ENCODE data around the gene RNF123. TPM values are rescaled to one million over a fixed set of nuclear protein-coding genes. Genes with fewer than 3 reads are reported as not detected.

The RNF123 gene
- total RNA-seq, 1 experiment from 2014 or later, result 47.1 TPM

DNA sequence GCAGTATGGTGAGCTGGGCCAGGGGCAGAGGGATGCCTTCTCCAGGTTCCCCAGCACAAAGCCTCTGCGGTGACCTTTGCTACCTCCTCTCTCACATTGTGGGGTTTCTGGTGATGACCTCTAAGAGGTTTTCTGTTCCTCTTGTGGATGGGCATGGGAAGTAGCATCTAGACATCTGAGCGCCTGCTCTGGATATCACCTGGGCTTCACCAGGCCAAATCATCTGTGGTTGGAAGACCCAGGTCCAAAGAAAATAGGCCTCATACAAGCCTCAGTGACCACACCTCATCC lies 8.2 kb upstream of the RNF123 start (continued):
- no peak for TF ChIP-seq SMAD3 (CRISPR knock-in tag; IDR thresholded peaks at IDR 0.05; ENCODE audit: borderline replicate concordance)

DNA sequence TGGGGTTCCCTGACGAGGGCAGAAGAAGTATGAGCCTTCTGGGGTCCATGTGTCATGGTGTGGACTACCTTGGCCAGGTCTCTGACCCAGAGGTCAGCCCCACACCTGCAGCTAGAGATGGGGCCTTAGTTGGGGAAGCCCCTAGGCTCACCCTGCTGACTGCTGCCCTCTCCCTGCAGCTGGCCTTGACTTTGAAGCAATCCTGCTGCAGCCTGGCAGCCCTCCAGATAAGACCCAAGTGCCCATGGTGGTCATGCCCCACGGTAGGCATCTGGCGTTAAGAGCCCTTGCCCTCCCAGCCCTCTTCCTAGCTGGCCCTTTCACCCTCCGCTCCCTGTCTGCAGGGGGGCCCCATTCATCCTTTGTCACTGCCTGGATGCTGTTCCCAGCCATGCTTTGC lies 7.8 kb upstream of the RNF123 start:
- TF ChIP-seq HMGXB4 (CRISPR knock-in tag; IDR thresholded peaks at IDR 0.05) (no peak), MXD4 (CRISPR knock-in tag; IDR thresholded peaks at IDR 0.05; ENCODE audit: borderline replicate concordance) (no peak)
- no peak overlapping the region for H3K27ac Mint-ChIP-seq
- ATAC-seq (no peak), DNase-seq (ENCODE audit: low spot score) (no peak)
- no peaks in the 10 kb centered on the region for H3K9me3 Mint-ChIP-seq
- ChIA-PET POLR2A (no interaction called here), CTCF (interaction anchor here (2.4 kb wide), 1 partner anchor 20 kb away, joined by 8 read pairs; no protein-coding TSS in a partner anchor)
- H3K4me3 Mint-ChIP-seq, result no peak overlapping the region
- peaks cover 39% of the 10 kb centered on the region for H3K36me3 Mint-ChIP-seq
- H3K4me1 Mint-ChIP-seq, result 0 out of 2 replicates have a peak, but pooled peaks cover 4% of the 10 kb centered on the region
- no peaks in the 10 kb centered on the region for H3K27me3 Mint-ChIP-seq (ENCODE audit: low read depth)

GRCh38 chr3:49683162-49683561 lies 6.2 kb upstream of the RNF123 start:
- peaks cover 26% of the 10 kb centered on the region for H3K36me3 Mint-ChIP-seq
- POLR2A ChIA-PET, result no interaction called here

More at GRCh38 chr3:49683162-49683561, 6.2 kb upstream of the RNF123 start:
- CTCF ChIA-PET, result interaction anchor here (1.2 kb wide), 1 partner anchor 18 kb away, joined by 4 read pairs; no protein-coding TSS in a partner anchor
- no peaks in the 10 kb centered on the region for H3K27me3 Mint-ChIP-seq (ENCODE audit: low read depth)
- ATAC-seq (no peak), DNase-seq (ENCODE audit: low spot score) (no peak)
- peaks cover 8% of the 10 kb centered on the region for H3K4me1 Mint-ChIP-seq
- H3K9me3 Mint-ChIP-seq, result no peaks in the 10 kb centered on the region
- no peak overlapping the region for H3K4me3 Mint-ChIP-seq
- H3K27ac Mint-ChIP-seq, result no peak overlapping the region
- TF ChIP-seq OVOL2 (CRISPR knock-in tag; IDR thresholded peaks at IDR 0.05; ENCODE audit: borderline replicate concordance) (no peak), NFATC4 (CRISPR knock-in tag; IDR thresholded peaks at IDR 0.05) (no peak), E2F1 (CRISPR knock-in tag; IDR thresholded peaks at IDR 0.05) (no peak), GRHL2 (CRISPR knock-in tag; IDR thresholded peaks at IDR 0.05; ENCODE audit: insufficient replicate concordance, severe bottlenecking) (no peak), ZNF121 (CRISPR knock-in tag; IDR thresholded peaks at IDR 0.05) (no peak), CTCF (IDR thresholded peaks at IDR 0.05) (no peak), NFE2L1 (CRISPR knock-in tag; IDR thresholded peaks at IDR 0.05) (no peak), FOXP1 (CRISPR knock-in tag; IDR thresholded peaks at IDR 0.05; ENCODE audit: borderline replicate concordance) (no peak), ATF1 (CRISPR knock-in tag; IDR thresholded peaks at IDR 0.05) (no peak), ZNF263 (CRISPR knock-in tag; IDR thresholded peaks at IDR 0.05; ENCODE audit: low read depth) (no peak), ZBTB21 (CRISPR knock-in tag; IDR thresholded peaks at IDR 0.05; ENCODE audit: borderline replicate concordance) (no peak), ATF6 (CRISPR knock-in tag; IDR thresholded peaks at IDR 0.05) (no peak), KAT7 (CRISPR knock-in tag; IDR thresholded peaks at IDR 0.05; ENCODE audit: borderline replicate concordance) (no peak), TCF7 (CRISPR knock-in tag; IDR thresholded peaks at IDR 0.05; ENCODE audit: low read depth) (no peak)
- TF ChIP-seq, protein P1, sequence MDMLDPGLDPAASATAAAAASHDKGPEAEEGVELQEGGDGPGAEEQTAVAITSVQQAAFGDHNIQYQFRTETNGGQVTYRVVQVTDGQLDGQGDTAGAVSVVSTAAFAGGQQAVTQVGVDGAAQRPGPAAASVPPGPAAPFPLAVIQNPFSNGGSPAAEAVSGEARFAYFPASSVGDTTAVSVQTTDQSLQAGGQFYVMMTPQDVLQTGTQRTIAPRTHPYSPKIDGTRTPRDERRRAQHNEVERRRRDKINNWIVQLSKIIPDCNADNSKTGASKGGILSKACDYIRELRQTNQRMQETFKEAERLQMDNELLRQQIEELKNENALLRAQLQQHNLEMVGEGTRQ (CRISPR knock-in tag; IDR thresholded peaks at IDR 0.05), result no peak
- TF ChIP-seq, protein P2, sequence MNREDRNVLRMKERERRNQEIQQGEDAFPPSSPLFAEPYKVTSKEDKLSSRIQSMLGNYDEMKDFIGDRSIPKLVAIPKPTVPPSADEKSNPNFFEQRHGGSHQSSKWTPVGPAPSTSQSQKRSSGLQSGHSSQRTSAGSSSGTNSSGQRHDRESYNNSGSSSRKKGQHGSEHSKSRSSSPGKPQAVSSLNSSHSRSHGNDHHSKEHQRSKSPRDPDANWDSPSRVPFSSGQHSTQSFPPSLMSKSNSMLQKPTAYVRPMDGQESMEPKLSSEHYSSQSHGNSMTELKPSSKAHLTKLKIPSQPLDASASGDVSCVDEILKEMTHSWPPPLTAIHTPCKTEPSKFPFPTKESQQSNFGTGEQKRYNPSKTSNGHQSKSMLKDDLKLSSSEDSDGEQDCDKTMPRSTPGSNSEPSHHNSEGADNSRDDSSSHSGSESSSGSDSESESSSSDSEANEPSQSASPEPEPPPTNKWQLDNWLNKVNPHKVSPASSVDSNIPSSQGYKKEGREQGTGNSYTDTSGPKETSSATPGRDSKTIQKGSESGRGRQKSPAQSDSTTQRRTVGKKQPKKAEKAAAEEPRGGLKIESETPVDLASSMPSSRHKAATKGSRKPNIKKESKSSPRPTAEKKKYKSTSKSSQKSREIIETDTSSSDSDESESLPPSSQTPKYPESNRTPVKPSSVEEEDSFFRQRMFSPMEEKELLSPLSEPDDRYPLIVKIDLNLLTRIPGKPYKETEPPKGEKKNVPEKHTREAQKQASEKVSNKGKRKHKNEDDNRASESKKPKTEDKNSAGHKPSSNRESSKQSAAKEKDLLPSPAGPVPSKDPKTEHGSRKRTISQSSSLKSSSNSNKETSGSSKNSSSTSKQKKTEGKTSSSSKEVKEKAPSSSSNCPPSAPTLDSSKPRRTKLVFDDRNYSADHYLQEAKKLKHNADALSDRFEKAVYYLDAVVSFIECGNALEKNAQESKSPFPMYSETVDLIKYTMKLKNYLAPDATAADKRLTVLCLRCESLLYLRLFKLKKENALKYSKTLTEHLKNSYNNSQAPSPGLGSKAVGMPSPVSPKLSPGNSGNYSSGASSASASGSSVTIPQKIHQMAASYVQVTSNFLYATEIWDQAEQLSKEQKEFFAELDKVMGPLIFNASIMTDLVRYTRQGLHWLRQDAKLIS (CRISPR knock-in tag; IDR thresholded peaks at IDR 0.05; ENCODE audit: borderline replicate concordance), result no peak
